ENCODE data around the gene CAMK1. TPM values are rescaled to one million over a fixed set of nuclear protein-coding genes. Genes with fewer than 3 reads are reported as not detected.

Gene CAMK1
- total RNA-seq, 1 donor = 41.5 TPM

DNA sequence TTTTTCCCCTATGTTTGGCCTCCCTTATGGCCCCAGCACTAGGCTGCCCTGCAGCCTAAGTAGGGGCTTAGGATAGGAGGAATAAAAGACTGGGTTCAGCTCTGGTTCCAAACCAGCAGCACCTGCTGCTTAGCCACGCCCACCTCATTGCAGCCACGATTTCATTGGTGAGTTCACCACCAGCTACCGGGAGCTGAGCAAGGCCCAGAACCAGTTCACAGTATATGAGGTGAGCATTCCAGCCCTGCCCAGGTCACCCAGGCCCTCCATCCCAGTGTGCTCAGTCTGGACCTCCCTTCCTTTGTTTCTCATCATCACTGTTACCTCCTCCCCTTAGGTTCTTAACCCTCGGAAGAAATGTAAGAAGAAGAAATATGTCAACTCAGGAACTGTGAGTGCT, 54.6 kb downstream of the CAMK1 start:
- H3K4me3 ChIP-seq (ENCODE audit: low read depth, low read length) = no peak overlapping the region
- DNase-seq (ENCODE audit: low read depth) = no peak
- TF ChIP-seq, protein P1, sequence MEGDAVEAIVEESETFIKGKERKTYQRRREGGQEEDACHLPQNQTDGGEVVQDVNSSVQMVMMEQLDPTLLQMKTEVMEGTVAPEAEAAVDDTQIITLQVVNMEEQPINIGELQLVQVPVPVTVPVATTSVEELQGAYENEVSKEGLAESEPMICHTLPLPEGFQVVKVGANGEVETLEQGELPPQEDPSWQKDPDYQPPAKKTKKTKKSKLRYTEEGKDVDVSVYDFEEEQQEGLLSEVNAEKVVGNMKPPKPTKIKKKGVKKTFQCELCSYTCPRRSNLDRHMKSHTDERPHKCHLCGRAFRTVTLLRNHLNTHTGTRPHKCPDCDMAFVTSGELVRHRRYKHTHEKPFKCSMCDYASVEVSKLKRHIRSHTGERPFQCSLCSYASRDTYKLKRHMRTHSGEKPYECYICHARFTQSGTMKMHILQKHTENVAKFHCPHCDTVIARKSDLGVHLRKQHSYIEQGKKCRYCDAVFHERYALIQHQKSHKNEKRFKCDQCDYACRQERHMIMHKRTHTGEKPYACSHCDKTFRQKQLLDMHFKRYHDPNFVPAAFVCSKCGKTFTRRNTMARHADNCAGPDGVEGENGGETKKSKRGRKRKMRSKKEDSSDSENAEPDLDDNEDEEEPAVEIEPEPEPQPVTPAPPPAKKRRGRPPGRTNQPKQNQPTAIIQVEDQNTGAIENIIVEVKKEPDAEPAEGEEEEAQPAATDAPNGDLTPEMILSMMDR (IDR thresholded peaks at IDR 0.05; ENCODE audit: insufficient read depth, low read length) = no peak

DNA sequence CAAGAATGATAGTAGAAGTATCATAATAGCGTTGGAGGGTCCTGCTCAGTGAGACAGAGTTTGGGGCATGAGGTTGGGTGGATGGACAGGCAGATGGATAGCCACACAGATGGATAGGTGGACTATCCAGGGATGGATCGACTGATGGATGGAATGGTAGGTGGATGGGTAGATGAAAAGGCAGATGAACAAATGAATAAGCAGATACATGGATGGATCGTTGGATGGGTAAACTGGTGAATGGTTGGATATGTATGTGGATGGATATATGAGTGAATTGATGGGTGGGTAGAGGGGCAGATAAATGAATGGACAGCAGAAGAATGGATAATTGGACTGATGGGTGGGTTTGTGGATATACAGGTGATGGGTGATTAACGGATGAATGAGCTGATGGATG, 56.6 kb downstream of the CAMK1 start:
- DNase-seq (ENCODE audit: low read depth) = no peak
- no peak overlapping the region for H3K4me3 ChIP-seq (ENCODE audit: low read depth, low read length)
- TF ChIP-seq, protein P1 (IDR thresholded peaks at IDR 0.05; ENCODE audit: insufficient read depth, low read length) = no peak

DNA sequence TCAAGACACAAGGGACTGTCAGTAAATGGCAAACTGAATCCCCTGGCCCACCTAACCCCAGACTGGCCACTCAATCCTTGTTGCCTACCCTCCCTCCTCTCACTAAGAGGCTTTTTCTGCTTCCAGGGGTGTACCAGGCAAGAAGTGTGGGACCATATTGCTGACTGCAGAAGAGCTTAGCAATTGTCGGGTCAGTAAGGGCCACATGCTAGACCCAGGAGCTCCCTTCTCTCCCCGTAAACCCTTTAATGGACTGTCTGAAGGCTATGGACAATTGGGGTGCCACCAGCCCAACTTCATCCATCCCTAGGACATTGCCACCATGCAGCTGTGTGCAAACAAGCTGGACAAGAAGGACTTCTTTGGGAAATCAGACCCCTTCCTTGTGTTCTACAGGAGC, 57.3 kb downstream of the CAMK1 start:
- no peak for DNase-seq (ENCODE audit: low read depth)
- H3K4me3 ChIP-seq (ENCODE audit: low read depth, low read length) = no peak overlapping the region
- TF ChIP-seq, protein P1 (IDR thresholded peaks at IDR 0.05; ENCODE audit: insufficient read depth, low read length) = no peak

DNA sequence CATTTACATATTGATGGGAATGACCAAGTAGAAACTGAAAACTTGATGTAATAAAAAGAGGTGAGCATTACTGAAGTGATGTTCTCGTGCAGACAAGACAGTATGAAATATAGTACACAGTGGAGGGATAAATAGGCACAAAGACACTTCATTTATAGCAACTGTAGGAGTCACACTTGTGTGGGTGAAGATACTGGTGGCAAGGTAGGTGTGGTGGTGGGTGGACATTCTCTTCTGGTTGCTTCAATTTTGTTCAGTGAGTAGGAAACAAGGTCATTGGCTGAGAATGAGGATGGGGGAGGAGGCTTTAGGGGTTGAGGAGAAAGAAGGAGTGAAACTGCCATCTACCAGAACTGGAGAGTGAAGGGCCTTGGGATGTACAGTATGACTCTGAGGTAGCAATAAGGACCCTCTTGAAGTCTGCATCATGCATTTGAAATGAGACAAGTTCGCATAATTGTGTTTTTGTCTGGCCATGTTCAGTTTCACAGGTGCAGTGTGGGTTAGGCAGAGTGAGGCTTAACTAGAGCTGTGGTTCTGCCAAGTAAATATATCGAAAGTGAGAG, 59.5 kb downstream of the CAMK1 start:
- TF ChIP-seq, protein P1 (IDR thresholded peaks at IDR 0.05; ENCODE audit: insufficient read depth, low read length) = no peak
- no peak overlapping the region for H3K4me3 ChIP-seq (ENCODE audit: low read depth, low read length)
- DNase-seq (ENCODE audit: low read depth) = no peak

Other genes with a start within 250 kb of the CAMK1 start
- not detected in 2 replicates for gene LHFPL4, start 216.1 kb downstream of the CAMK1 start, total RNA-seq (ENCODE audit: low replicate concordance)
- gene MTMR14, start 120.4 kb downstream of the CAMK1 start, total RNA-seq (ENCODE audit: low replicate concordance) = 25.8 and 26.1 TPM in 2 replicates
- not detected in 2 replicates for gene CPNE9, start 66.1 kb downstream of the CAMK1 start, total RNA-seq (ENCODE audit: low replicate concordance)
- 7.8 and 13.9 TPM in 2 replicates for gene BRPF1, start 38.2 kb downstream of the CAMK1 start, total RNA-seq (ENCODE audit: low replicate concordance)
- gene OGG1, start 20.0 kb downstream of the CAMK1 start, total RNA-seq (ENCODE audit: low replicate concordance) = 32.1 and 55.0 TPM in 2 replicates
- 73.8 and 74.2 TPM in 2 replicates for gene TADA3, start 22.5 kb upstream of the CAMK1 start, total RNA-seq (ENCODE audit: low replicate concordance)
- 78.4 and 198 TPM in 2 replicates for gene ARPC4, start 23.1 kb upstream of the CAMK1 start, total RNA-seq (ENCODE audit: low replicate concordance)
- 34.3 and 40.8 TPM in 2 replicates for gene TTLL3, start 40.3 kb upstream of the CAMK1 start, total RNA-seq (ENCODE audit: low replicate concordance)
- 21.3 and 25.8 TPM in 2 replicates for gene RPUSD3, start 74.1 kb upstream of the CAMK1 start, total RNA-seq (ENCODE audit: low replicate concordance)
- gene CIDEC, start 110.3 kb upstream of the CAMK1 start, total RNA-seq (ENCODE audit: low replicate concordance) = not detected in 2 replicates
- 9.8 and 25.8 TPM in 2 replicates for gene JAGN1, start 120.7 kb upstream of the CAMK1 start, total RNA-seq (ENCODE audit: low replicate concordance)
- 1.5 and 3.1 TPM in 2 replicates for gene IL17RE, start 132.9 kb upstream of the CAMK1 start, total RNA-seq (ENCODE audit: low replicate concordance)
- gene IL17RC, start 147.2 kb upstream of the CAMK1 start, total RNA-seq (ENCODE audit: low replicate concordance) = 47.9 and 52.2 TPM in 2 replicates
- gene CRELD1, start 163.9 kb upstream of the CAMK1 start, total RNA-seq (ENCODE audit: low replicate concordance) = 7.2 and 13.2 TPM in 2 replicates
- 4.2 and 5.5 TPM in 2 replicates for gene PRRT3, start 182.5 kb upstream of the CAMK1 start, total RNA-seq (ENCODE audit: low replicate concordance)
- 17.9 and 59.7 TPM in 2 replicates for gene EMC3, start 216.9 kb upstream of the CAMK1 start, total RNA-seq (ENCODE audit: low replicate concordance)